ENCODE results near the gene JAML. TPM values are rescaled to one million over a fixed set of nuclear protein-coding genes. Genes with fewer than 3 reads are reported as not detected.

JAML gene
- total and polyA plus RNA-seq, 9 of the 15 experiments (the other 6 are each of a cell fraction or from before 2014, with no cell fraction given) = 0.05 to 0.32 (median 0.22) TPM; not detected in 4

- TF ChIP-seq RERE (CRISPR knock-in tag; IDR thresholded peaks at IDR 0.05; ENCODE audit: borderline replicate concordance) (no peak), ARHGAP35 (IDR thresholded peaks at IDR 0.05; ENCODE audit: partially characterized antibody) (no peak), TCF3 (CRISPR knock-in tag; IDR thresholded peaks at IDR 0.05) (peak; percentile 97), MECOM (CRISPR knock-in tag; IDR thresholded peaks at IDR 0.05) (0 out of 2 replicates have a peak, but pooled peaks have one; percentile 39), ZNF146 (CRISPR knock-in tag; IDR thresholded peaks at IDR 0.05; ENCODE audit: unreplicated experiment) (no peak), SRF (CRISPR knock-in tag; IDR thresholded peaks at IDR 0.05) (peak in 1 of 2 experiments; percentile 49; a peak in 1 of 4 replicates), ZNF134 (CRISPR knock-in tag; conservative IDR thresholded peaks at IDR 0.05) (no peak), ZNF764 (CRISPR knock-in tag; IDR thresholded peaks at IDR 0.05; ENCODE audit: low read depth) (no peak), FOS (IDR thresholded peaks at IDR 0.05; ENCODE audit: extremely low read depth, insufficient read length) (peak; percentile 60), USF1 (CRISPR knock-in tag; IDR thresholded peaks at IDR 0.05) (no peak), SPI1 (IDR thresholded peaks at IDR 0.05; ENCODE audit: borderline replicate concordance, low read depth, low read length) (peak; percentile 64; the same call in 1 of the 2 replicates), POLR3G (IDR thresholded peaks at IDR 0.05; ENCODE audit: extremely low read depth, insufficient read length, insufficient replicate concordance) (no peak), SMARCA4 (IDR thresholded peaks at IDR 0.05) (peak; percentile 98), TFAM (CRISPR knock-in tag; conservative IDR thresholded peaks at IDR 0.05) (no peak), XRCC5 (IDR thresholded peaks at IDR 0.05; ENCODE audit: low read depth, low read length) (no peak), CBX5 (IDR thresholded peaks at IDR 0.05; ENCODE audit: borderline replicate concordance, low read depth) (no peak), CC2D1A (IDR thresholded peaks at IDR 0.05) (no peak; the same call in none of the 2 replicates), JUN (IDR thresholded peaks at IDR 0.05; ENCODE audit: borderline replicate concordance, low read depth, low read length) (peak; percentile 88), JUN (CRISPR knock-in tag; IDR thresholded peaks at IDR 0.05; ENCODE audit: borderline replicate concordance) (no peak), ZNF398 (CRISPR knock-in tag; IDR thresholded peaks at IDR 0.05) (no peak)
Measured at GRCh38 chr11:118240999-118241763, 16.4 kb upstream of the JAML start (continued).
